CD4-positive, alpha-beta T cell treated with Interleukin-1 beta for 1 hour (primary cell): ENCODE data around the gene DYSF.

Experiments used
- DNase-seq, 2 donors: peaks; one replicate each; pipeline ENCODE4 v3.0.0-alpha.2; 2020 to 2022

Gene DYSF

DNA sequence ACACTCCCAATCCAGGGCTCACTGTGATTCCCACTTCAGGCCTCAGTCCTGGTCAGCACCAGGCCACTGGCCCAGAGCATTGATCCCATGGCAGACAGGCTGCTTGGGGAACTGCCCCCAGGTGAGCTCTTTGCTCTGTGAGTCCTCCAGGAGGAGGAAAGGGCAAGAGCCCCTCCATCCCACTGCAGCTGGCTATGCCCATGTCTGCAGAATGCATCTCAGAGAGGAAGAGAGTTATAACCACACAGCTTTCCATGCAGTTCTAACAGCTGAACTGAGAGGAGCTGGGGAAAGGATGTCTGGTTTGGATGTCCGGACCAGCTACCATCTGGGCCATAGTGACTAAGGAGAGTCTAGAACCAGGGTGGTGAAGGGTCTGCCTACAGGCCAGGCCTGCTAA, 230.3 kb downstream of the DYSF start:
- DNase-seq: no peak

DNA sequence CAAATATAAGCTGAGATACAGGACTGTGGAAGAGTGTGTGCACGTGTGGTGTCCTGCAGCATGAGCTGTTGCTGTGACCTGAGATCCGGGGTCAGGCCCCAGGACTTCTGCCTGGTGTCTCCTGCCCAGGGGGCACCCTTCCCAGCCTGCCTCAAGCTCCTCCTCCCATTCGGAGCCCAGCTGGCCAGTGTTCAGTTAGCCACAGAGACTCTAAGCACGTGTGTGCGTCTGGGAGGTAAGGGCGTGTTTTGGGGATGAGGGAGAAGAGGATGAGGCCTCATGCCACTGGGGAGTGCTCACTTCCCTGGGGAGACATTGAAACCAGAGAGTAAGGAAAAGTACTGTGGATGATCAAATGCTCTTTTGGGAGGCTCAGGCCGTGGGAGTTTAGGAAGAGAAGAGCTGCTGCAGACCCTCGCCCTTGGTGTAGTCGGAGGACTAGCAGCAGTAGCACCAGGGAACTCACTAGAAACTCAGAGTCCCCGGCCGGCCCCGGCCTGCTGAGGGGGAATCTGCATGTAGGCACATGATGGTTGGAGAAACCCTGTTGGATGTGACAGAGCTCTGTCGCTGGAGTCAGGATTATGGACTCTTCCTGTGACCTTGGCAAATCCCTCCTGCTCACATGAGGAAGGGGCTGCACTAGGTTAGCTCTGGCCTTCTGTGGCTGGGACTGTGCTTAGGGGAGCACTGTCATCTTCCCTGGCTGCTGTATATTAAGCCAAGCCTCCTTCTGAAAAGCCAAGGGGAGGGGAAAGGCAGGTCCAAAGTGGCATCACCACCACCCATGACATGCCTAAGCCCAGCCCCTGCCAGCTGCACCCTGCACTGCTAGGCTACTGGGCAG, 231.1 kb downstream of the DYSF start:
- no peak for DNase-seq

DNA sequence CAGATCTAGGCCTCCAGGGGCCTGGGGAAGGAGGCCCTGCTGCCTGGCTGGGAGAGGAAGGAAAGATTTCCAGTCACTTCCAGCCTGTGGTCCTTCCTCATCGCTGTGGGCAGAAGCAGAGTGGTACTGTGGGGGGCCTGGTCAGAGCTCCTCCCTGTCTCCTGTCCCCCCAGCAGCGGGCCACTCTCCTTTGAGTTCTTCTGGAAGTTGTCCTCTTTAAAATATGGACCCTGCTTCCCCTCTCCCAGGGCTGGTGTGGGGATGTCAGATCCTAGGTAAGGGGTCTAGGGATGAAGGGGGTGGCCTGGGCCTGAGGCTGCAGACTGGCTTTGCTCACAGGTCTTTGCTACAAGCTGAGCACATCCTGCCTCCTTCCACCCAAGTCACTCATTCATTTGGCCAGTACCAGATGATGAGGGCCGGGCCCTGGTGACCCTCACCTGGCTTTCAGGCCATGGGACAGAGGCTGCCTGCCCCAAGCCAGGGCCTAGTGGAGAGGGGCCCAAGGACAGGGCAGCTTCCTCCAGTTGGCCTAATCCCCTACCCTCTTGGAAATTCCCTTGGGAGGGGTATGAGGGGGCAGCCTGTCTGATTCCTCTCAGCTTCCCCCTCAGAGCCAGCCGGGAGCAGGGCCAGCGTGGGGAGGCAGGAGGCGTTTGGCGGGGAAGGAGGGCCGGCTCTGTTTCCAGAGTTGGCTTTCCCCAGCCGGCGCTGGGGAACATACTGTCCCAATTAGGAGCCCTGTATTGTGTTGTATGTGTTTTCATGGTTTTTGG, 231.9 kb downstream of the DYSF start:
- DNase-seq: no peak

DNA sequence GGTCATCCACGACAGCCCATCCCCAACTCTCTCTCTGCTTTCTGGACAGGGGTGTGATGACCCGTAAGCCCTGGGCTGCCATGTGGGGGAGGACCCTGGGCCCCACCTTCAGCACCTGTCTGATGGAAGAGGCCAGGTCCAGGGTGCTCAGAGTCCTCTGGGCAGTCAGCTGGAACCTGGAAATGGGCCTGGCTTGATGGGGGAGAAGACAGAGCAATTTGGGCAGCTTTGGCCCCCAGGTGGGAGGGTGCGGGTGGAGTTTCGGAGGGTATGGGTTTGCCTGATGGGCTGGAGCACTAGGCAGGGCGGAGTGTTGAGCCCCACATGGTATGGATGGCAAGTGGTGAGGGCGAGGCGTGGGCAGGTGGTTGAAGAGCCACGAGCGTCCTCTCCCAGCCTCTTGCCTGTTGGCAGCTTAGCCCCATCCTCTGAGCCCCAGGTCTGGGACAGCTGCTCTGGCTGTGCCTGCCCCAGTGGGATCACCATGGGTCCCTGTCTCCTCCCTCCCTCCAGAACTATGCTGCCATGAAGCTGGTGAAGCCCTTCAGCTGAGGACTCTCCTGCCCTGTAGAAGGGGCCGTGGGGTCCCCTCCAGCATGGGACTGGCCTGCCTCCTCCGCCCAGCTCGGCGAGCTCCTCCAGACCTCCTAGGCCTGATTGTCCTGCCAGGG, 232.7 kb downstream of the DYSF start:
- DNase-seq: no peak

DNA sequence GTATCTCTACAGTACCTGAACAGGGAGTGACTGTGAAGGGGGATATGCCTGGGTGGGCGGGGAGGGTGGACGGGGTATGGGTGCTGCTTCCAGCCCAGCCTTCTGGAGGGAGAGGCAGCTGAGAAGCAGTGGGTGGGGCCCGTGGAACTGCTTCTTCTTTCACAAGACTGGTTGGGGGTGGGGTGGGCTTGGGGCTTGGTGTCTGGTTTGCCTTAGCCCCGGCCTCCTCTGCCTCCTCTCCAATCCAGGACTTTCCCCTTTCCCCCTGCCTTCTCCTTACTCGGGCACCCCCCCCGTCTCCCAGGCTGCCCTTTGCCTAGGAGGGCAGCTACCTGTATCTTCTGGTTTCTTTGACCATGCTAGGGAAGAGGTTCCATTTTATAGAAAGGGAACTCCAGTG, 233.4 kb downstream of the DYSF start:
- no peak for DNase-seq

DNA sequence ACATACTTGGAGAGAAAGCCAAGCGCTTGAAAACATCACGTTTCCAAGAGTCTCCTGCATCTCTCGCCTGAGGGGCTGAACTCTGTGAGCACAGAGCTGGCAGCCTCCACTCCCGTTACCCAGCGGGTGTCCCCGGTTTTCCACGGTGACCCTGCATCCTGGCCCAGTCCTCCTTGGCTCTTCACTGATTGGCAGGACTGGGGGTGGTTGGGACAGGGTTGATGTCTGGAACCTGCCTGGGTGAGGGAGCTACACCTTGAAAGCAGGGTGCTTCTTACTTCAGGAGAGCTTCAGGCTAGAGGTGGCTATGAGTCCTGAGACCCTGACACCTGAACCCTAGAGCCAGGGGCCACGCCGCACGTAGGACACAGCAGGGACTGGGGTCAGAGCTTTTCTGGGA, 234.1 kb downstream of the DYSF start:
- no peak for DNase-seq

DNA sequence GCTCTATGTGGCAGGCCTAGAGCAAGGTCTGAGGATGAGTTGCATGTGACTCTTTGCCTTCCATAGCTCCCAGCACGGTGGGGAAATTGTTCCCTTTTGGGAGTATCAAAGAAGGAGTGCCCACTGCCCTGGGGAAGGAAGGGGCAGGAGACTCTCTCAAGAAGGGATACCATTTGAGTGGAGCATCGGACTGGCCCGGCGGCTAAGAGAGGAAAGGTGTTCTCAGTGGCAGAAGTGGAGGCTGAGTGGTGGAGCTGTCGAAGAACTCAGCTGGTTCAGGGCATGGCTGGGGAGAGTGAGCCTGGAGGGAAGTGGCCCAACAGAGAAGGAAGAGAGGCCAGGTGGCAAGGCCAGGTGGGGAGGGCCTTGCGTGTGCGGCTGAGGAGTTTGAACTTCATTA, 235.2 kb downstream of the DYSF start:
- no peak for DNase-seq

DNA sequence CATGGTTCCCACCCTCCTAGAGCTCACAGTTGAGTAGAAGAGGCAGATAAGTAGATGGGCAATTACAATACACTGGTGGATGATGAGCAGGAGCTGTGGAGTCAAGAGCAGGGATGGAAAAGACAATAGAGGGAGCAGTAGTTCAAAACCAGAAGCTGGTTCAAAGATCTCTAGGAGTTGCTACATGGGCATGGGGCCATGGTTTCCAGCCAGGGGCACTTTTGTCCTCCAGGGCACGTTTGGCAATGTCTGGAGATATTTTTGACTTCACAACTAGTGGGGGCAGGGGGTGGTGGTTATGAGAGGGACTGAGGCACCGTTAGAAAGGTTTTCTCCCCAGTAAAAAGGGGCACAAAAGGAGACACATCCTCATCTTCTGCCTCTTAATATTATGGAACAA, 236.0 kb downstream of the DYSF start:
- no peak for DNase-seq

DNA sequence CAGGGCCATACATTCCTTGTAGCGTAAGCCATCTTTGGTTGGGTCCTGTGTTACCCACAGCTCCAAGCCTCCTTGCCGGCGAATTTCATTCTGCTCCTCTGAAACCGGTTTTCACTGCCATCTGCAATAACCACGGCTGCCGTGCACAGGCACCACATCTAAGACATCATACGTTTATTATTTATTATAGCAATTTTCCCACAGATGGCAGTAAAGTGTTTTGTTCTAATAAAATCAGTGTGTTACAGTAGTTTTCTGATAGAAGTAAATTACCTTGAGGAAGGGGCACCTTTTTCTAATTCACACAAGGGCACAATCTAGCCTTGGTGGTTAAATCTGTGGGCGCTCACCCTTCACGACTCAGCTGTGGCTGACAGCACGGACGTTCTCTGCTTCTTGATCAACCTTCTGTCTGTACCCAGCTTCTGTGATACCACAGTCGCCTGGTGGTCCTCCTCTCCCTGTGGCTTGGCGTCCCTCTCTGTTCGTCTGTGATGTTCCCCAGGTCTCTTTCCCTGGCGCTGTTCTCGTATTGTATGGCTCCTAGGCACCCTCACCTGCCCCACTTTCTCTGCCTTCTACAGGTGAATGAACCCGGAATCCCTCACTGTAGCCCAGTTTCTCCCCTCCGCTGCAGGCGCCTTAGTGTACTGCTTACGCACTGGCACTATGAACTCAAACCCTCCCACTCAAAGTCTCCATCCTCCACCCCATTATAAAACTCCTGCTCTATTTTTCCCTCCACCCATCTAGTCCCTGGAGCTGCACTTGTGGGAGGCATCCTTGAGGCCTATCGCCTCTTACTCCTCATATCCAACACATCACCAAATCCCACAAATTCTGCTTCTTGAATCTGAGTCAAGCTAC, 236.8 kb downstream of the DYSF start:
- DNase-seq: no peak

DNA sequence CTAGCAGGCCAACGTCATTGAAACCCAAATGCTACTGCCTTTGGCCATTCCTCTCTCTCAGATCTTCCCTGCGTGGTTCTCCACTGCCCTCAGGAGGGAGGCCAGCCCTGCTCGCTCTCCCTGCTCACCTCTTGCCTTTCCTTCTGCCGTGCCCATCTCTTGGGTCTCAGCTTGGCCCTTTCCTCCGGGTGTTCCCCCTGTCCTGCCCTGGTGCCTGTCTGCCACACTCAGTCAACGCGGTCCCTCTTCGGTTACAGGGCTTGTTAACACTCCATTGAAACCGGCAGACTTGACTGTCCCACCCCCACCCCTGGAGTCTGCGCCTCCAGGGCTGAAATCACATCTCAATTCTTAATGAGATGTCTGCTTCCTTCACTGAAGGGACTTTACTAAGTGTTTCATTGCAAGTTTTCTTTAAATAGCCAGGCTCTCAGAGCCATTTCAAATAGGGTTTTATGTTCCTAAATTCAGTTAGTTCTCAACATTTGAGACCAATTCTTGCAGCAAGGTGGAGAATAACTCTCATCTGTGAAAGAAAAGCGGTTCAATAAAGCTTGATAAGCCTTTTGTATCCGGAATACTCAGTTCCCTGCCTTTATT, 237.6 kb downstream of the DYSF start:
- no peak for DNase-seq

DNA sequence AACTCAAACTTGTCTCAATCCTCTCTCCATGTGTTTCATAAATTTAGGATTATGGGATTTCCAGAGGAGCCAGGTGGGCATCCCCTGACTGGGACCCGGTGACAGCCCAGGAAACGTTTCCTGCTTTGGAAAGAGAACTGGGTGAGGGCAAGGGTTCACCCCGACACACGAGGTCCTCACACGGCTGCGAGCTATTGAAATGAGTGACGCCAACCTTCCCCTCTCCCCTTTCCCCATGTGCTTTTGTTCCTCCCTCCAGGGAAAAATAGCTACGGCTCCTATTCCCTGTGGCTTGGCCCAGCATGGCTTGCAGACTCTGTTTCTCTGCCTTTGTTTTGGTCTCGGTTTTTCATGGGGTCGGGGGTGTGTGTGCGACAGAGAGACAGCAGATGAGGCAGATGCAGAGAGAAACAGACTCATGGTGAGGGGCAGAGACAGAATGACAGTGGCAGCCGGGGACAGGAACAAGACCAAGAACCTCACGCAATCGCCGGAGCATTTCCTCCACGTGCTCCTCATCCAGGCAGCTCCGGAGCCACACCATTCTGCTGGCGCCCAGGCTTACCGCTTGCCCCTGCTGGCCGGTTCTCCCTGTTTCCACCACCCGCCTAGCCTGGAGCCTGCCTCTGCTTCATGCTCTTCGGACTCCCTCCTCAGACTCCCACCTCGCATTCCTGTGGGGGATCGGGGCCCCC, 238.5 kb downstream of the DYSF start:
- no peak for DNase-seq

DNA sequence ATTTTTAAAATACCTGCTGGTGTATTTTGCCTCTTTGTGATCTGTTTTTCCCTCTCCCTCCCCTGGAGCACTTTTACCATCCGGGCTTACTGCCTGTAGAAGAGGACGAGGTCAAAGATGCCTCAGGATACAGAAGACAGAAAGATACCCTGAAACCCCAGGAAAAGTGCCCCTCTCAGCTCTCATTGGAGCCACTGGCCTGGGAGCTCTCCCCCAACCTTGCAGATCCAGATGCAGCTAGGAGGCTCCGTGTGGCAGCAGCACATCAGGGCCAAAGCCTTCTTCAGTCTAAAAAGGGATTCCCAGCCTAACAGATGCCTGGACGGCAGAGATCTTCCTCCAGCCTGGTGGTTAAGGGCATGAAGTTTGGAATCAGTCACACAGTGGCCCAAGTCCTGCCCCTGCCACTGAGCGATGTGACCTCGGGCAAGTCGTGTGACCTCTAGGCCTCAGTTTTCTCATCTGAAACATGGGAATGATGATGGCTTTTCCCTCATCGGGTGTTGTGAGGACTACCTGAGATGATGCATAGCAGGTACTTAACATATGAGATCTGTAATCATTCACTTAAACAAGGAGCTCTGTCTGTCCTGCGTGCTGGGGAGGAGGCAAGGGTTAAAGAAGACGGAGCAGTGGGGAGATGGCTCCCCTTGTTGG, 239.4 kb downstream of the DYSF start:
- DNase-seq: no peak

DNA sequence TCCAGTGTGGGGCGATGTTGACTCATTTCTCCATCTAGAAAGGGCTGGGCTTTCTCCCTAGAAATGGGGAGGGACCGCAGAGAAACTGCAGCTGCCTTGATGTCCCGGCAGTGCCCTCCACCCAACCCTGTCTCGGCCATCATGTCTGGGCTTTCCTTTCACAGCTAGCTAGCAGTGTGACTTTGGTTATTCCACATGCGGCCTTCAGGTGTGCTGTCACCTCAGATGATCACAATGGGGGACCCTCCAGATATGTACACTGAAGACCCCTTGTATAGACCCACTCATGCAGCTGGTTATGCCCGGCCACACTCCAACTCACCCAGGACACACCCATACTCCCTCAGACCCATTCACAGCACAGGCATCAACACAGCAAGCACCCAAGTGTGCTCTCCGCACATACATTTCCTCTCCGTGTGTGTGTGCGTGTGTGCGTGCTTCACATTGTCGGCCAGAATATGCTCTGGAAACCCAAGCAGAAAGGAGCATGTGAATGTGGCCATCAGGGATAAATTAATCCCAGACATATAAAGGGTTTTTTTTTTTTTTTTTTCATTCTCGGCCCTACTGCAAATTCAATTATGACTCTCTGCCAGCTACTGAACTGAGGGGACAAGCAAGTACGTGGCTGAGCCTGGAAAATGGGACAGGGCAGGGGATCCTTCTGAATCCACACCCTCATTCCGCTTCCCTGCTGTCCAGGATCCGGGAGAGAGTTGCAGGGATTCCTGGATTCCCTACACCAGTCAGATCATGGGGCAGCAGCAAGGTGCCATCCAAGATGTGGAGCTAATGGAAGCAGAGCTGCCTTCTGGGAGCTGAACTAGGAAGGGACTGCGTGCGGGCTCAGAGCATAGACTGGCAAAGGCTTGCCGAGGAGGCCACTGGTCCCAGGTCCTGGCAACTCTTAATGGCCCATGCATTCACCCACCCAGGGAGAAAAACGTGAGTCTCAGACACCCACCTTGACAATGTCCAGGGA, 240.2 kb downstream of the DYSF start:
- no peak for DNase-seq

DNA sequence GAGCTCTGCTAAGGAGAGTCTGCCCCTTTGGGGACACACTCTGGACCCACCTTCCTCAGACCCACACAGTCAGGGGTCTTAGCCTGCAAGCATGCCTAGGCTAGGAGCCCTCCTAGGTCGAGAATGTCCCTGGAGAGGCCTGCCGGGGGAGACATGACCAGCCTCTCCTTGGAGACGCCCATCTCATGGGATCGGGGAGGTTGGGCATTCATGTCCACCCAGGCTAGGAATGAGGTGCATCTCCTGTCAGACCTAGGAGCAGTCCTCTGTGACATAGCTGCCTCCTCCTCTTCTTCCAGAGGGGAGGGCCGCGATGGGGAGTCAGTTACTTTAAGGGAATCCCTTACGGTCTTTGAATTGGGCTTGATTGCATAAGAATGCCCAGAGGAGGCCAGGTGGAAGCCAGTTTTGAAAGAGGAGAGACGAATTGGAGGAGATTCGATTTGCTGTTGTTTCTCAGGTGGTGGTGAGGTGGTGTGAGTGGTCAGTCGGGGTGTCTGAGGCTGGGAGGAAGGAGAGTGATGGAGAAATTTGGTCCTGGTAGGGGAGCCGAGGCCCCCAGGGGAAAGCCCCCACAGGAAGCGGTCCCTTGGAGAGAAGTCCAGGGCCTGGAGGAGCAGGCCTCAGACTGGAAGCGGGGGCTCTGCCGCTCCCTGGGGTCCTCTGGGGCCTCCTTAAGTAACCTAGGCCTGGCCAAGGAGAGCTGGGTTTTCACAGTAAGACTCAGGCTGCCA, 241.3 kb downstream of the DYSF start:
- no peak for DNase-seq

DNA sequence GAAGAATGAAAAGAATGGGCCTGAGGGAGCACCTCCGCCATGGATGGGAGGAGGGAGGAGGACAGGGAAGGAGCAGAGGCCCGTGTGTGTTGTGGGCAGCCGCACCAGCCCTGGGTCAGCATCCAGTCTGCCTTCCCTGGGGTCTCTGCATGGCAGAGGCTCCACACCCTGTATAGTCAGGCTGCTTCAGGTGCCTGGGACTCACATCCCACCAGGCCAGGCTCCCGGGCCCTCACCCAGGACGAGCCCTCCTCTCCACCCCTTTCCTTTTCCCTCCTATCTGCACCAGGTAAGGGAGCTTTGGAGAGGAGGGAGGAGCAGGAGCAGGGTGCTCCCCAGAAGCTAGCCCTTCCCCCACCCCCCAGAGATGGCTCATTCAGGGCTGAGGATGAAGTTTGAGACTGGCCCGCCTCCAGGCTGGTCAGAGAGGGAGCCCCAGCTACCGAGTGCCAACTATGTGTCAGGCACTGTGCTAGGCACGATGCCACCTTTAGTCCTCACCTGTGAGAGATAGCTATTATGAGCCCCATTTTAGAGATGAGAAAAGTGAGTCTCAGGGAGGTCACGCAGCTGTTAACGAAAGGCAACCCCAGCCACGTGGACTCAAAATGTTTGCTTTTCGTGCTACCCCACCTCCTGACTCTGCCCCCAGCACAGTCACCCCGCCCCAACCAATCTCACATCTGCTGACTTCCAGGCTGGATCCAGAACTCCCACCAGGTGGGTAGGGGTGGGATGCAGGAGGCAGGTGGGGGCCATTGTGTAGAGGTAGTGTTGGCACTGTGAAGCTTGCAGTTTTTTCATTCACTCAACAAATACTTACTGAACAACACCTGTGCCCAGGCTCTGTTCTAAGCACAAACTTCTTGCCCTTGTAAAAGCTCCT, 242.1 kb downstream of the DYSF start:
- DNase-seq: no peak

DNA sequence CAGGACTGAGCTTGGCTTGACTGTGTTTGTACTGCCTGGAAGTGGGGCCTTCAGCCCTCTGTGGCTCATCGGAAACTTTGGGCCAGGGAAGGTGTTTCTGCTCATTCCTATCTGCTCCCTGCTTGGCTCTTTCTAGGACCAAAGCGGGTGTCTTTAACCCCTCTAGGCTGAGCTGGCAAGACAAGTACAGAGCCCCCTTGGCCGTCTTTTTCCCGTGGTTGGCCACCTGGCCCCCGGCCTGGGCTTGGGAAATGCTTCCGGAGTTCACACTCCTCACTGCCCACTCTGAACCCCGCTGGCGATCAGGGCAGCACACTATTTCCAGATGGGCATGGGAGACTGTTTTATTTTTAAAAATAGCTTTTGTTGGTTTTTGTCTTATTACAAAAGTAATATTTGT, 243.0 kb downstream of the DYSF start:
- no peak for DNase-seq

DNA sequence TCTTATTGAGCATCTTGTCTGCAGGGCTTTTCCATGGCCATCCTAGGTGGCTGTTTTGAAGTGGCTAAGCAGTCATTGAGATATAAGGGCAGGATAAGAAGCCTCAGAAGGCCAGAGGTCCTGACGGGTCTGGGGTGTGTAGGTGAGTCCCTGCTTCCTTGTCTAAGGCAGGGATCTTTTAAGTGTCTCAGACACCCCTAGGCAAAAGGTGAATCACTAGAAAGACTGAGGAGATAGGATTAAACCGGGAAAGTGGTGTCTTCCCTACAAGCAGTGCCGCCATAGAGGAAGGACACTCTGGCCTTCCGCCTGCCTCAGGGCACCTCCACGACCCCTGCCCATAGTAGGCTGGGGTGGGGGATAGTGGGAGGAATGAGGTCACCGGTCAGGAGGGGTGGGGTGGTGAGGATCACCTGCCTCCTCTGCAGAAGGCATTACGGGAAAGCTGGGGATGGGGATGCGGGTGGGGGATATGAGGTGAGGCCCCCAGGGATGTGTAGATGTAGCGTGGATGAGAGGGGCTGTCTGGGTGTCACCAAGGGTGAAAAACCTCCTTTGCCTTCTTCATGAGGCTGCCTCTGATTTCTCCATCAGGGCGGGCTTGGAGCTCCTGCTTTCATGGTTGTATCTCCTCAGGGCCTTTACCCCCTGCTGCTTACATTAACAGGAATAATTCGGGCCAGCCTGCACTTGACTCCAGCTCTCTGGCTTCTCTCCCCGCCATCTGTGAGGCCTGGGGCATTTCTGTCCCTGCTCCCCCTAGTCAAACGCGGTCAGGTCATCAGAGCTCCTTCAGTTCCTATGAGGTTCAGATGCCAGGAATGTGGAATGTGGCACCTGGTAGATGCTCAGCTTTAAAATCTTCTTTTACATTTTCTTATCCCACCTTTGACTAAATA, 244.0 kb downstream of the DYSF start:
- no peak for DNase-seq
